OCI-LY3 (cell line): ENCODE results near the gene C5AR1.
"Not testable (repeated sequence)": the region's sequence is repeated elsewhere in the genome, so short reads cannot be mapped to it uniquely, and the experiment has no call there.

Experiments used
- EZH2phosphoT487 ChIP-seq: fragments of 200-600 bp; shearing (Covaris generic); IDR thresholded peaks from 2 replicates; pipeline ENCODE4 v1.6.1; 2018; ENCODE audit warnings: antibody characterized with exemption, mixed run types, low read depth
- TF ChIP-seq, protein P1 (sequence below): fragments of 200-600, 300-600 bp; sonication (generic); IDR thresholded peaks from 2 replicates; pipeline ENCODE4 v1.5.1; 2014; ENCODE audit warnings: antibody characterized with exemption, low read length, low read depth

DNA sequence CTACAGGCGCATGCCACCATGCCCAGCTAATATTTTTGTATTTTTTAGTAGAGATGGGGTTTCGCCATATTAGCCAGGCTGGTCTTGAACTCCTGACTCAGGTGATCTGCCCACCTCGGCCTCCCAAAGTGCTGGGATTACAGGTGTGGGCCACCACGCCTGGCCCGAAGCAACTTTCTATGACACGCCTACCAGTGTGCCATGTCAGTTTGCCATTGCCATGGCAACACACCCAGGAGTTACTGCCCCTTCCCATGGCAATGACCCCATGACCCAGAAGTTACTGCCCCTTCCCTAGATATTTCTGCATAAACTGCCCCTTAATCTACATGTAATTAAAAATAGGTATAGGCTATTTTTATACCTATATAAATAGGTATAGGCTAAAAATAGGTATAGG, 36.4 kb downstream of the C5AR1 start:
- TF ChIP-seq, protein P1, sequence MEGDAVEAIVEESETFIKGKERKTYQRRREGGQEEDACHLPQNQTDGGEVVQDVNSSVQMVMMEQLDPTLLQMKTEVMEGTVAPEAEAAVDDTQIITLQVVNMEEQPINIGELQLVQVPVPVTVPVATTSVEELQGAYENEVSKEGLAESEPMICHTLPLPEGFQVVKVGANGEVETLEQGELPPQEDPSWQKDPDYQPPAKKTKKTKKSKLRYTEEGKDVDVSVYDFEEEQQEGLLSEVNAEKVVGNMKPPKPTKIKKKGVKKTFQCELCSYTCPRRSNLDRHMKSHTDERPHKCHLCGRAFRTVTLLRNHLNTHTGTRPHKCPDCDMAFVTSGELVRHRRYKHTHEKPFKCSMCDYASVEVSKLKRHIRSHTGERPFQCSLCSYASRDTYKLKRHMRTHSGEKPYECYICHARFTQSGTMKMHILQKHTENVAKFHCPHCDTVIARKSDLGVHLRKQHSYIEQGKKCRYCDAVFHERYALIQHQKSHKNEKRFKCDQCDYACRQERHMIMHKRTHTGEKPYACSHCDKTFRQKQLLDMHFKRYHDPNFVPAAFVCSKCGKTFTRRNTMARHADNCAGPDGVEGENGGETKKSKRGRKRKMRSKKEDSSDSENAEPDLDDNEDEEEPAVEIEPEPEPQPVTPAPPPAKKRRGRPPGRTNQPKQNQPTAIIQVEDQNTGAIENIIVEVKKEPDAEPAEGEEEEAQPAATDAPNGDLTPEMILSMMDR = not testable (repeated sequence)
- TF ChIP-seq EZH2phosphoT487 = not testable (repeated sequence)
